Measurements from ENCODE around the gene ACTG1. TPM values are rescaled to one million over a fixed set of nuclear protein-coding genes. Genes with fewer than 3 reads are reported as not detected.

ACTG1 gene
- total and polyA plus RNA-seq, 9 of the 15 experiments (the other 6 are each of a cell fraction or from before 2014, with no cell fraction given): 224 to 1,775 (median 568) TPM

DNA sequence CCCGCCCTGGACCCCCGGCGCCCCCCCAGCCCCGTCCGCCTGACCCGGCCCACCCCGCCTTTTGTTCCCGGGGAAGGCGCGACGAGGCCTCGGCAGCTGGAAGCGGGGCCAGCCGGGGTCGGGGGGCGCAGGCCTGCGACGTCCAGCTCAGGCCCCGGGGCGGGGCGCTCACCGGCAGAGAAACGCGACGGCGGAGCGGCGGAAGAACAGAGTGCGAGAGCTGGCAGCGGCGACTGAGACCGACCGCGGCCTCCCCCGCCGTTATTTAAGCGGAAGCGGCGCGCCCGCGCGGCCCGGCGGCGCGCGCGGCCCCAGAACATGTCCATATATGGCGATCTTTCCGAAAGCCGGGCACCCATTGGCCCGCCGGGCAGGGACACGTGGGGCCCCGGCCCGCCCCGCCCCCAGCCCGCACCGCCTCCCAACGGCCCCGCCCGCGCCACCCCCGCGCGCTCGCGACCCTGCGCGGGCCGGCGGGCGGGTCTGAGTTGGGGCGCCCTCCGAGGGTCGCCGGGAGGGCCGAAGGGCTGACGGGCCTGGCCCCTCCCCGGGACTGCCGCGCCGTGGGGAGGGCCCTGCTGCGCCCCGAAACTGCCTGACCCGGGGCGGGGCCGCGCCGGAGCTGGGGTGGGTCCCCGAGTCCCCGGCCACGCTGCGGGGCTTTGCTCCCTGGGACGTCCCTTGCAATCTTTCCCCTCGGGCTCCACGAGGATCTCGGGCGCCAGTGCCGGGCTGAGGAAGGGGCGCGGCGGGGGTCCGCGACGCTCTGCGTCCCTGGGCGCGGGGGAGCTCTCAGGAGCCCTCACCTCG is at the start of gene ACTG1 (continued):
- TF ChIP-seq FUS (optimal IDR thresholded peaks at IDR 0.05; ENCODE audit: low read depth, low read length): no peak
- TF ChIP-seq, protein P1, sequence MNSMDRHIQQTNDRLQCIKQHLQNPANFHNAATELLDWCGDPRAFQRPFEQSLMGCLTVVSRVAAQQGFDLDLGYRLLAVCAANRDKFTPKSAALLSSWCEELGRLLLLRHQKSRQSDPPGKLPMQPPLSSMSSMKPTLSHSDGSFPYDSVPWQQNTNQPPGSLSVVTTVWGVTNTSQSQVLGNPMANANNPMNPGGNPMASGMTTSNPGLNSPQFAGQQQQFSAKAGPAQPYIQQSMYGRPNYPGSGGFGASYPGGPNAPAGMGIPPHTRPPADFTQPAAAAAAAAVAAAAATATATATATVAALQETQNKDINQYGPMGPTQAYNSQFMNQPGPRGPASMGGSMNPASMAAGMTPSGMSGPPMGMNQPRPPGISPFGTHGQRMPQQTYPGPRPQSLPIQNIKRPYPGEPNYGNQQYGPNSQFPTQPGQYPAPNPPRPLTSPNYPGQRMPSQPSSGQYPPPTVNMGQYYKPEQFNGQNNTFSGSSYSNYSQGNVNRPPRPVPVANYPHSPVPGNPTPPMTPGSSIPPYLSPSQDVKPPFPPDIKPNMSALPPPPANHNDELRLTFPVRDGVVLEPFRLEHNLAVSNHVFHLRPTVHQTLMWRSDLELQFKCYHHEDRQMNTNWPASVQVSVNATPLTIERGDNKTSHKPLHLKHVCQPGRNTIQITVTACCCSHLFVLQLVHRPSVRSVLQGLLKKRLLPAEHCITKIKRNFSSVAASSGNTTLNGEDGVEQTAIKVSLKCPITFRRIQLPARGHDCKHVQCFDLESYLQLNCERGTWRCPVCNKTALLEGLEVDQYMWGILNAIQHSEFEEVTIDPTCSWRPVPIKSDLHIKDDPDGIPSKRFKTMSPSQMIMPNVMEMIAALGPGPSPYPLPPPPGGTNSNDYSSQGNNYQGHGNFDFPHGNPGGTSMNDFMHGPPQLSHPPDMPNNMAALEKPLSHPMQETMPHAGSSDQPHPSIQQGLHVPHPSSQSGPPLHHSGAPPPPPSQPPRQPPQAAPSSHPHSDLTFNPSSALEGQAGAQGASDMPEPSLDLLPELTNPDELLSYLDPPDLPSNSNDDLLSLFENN (IDR thresholded peaks at IDR 0.05; ENCODE audit: low read depth in 2 of 2, low read length in 2 of 2): peak in 1 of 2 experiments; percentile 76; a peak in 1 of 4 replicates
- peak; percentile 43; the same call in 1 of the 2 replicates for TF ChIP-seq EP400 (IDR thresholded peaks at IDR 0.05)
- no peak for TF ChIP-seq PHF21A (IDR thresholded peaks at IDR 0.05; ENCODE audit: borderline replicate concordance, low read depth)
- no peak for TF ChIP-seq SMARCA5 (IDR thresholded peaks at IDR 0.05)
- TF ChIP-seq ZNF124 (CRISPR knock-in tag; IDR thresholded peaks at IDR 0.05): no peak; the same call in 1 of the 2 replicates
- peak; percentile 31 for TF ChIP-seq EP300 (IDR thresholded peaks at IDR 0.05; ENCODE audit: low read length)
- TF ChIP-seq MYC (IDR thresholded peaks at IDR 0.05; ENCODE audit: low read depth, low read length): peak; percentile 68
- TF ChIP-seq MYC (CRISPR knock-in tag; IDR thresholded peaks at IDR 0.05; ENCODE audit: borderline replicate concordance, low read depth): no peak
- TF ChIP-seq MECOM (CRISPR knock-in tag; IDR thresholded peaks at IDR 0.05): no peak
- TF ChIP-seq NR2C1 (IDR thresholded peaks at IDR 0.05): no peak
- TF ChIP-seq NR2C1 (tag; IDR thresholded peaks at IDR 0.05): no peak
- no peak for TF ChIP-seq RFX1 (IDR thresholded peaks at IDR 0.05)
- TF ChIP-seq YBX1 (IDR thresholded peaks at IDR 0.05): no peak
- no peak for TF ChIP-seq L3MBTL2 (IDR thresholded peaks at IDR 0.05)
- no peak; the same call in 1 of the 2 replicates for TF ChIP-seq ZNF24 (IDR thresholded peaks at IDR 0.05)
- TF ChIP-seq SMARCA4 (IDR thresholded peaks at IDR 0.05): no peak
- peak; percentile 86 for TF ChIP-seq RBFOX2 (IDR thresholded peaks at IDR 0.05; ENCODE audit: low read depth, low read length)
- TF ChIP-seq NFE2L1 (tag; IDR thresholded peaks at IDR 0.05; ENCODE audit: borderline replicate concordance, low read depth): no peak
- no peak for TF ChIP-seq SMARCC2 (IDR thresholded peaks at IDR 0.05; ENCODE audit: low read depth)
- TF ChIP-seq MLLT1 (IDR thresholded peaks at IDR 0.05): no peak; a peak in 2 of 4 replicates
- peak; percentile 95 for TF ChIP-seq POLR2AphosphoS5 (IDR thresholded peaks at IDR 0.05; ENCODE audit: control insufficient read depth, insufficient read depth, low read depth, low read length)
- no peak for TF ChIP-seq ZNF717 (CRISPR knock-in tag; IDR thresholded peaks at IDR 0.05)
- peak; percentile 96 for TF ChIP-seq KDM5B (IDR thresholded peaks at IDR 0.05; ENCODE audit: insufficient replicate concordance, low read depth, low read length)

Measured in K562 (cell line).